Hematopoietic multipotent progenitor cell treated with erythropoietin and hydrocortisone succinate and interleukin-3 and kit ligand, for 8 days (in vitro differentiated cells): Measurements from ENCODE around the gene TNF.

Source experiments
- DNase-seq: peaks from one replicate; pipeline ENCODE4 v3.0.0-alpha.2; 2015

Gene TNF

DNA sequence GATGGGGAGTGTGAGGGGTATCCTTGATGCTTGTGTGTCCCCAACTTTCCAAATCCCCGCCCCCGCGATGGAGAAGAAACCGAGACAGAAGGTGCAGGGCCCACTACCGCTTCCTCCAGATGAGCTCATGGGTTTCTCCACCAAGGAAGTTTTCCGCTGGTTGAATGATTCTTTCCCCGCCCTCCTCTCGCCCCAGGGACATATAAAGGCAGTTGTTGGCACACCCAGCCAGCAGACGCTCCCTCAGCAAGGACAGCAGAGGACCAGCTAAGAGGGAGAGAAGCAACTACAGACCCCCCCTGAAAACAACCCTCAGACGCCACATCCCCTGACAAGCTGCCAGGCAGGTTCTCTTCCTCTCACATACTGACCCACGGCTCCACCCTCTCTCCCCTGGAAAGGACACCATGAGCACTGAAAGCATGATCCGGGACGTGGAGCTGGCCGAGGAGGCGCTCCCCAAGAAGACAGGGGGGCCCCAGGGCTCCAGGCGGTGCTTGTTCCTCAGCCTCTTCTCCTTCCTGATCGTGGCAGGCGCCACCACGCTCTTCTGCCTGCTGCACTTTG lies at the start of gene TNF:
TNF (plus strand) TSS at position 231 of the 567 bp plus-strand sequence; CDS start at position 408, 177 bp downstream.
- DNase-seq: no peak

DNA sequence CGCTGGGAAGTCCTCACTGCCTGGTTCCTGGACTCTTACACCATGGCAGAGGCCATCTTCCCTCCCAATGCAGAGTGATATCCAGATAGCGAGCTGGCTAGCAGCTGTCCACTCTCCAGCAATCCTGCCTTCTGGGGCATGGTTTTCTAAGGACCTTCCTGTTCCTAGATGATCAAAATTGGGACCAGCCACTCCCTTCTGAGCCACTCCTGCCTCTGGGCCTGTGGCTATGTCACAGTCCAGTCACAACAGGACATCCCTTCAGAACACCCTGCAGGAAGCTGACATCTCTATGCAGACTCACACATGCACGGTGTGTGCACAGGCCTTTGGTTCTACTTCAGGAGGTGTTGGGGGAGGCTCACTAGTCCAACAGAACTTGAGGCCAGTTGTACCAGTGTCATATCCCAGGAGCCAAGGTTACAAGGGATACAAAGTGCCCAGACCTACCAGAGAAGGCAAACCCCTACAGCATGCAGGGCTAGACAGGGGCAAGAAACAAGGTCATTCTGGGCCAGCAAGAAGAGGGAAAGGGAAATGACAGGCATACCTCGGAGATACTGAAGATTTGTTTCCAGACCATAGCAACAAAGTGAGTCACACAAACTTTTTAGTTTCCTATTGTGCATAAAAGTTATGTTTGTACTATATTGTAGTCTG lies 49.3 kb upstream of the TNF start:
- no peak for DNase-seq

DNA sequence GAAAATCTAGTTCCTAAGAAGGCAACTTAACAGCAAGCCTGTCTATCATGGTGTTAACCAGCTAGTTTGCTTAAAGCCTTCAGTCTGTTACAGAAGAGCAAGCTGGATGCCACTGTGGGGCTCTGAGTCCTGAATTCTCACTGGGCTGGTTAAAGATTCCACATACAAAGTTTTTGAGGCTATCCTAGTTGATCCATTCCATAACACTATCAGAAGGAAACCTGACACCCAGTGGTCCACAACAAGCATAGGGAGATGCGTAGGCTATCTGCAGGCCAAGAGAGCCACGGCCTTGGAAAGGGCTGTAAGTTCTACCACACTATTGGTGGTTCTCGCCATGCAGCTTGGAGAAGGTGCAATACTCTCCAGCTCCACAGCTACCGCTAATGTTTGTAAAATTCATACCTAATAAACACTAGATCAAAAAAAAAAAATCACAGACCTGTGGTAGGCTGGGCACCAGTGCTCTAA lies 47.0 kb upstream of the TNF start:
- no peak for DNase-seq

DNA sequence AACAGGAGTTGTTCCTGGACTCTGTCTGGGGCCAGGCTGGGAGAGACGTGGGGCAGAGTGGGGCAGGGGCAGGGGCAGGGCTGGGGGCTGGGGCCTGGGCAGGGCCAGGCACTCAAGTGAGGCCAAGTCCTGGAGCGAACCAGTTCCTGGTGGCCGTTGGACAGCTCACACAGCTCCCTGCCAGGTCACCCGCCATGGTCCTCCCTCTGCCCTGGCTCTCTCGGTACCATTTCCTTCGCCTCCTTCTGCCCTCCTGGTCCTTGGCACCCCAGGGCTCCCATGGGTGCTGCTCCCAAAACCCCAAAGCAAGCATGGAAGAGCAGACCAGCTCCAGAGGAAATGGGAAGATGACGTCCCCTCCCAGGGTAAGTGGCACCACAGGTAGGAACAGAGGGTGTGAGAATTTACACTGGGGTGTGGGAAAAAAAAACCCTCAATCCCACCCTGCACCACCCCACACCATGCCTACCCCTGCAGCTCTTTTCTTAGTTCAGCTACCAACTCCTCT lies 46.5 kb upstream of the TNF start, which contains the start of gene MCCD1:
MCCD1 (plus strand) TSS at position 142 of the 508 bp plus-strand sequence; CDS start at position 195, 53 bp downstream.
- no peak for DNase-seq

DNA sequence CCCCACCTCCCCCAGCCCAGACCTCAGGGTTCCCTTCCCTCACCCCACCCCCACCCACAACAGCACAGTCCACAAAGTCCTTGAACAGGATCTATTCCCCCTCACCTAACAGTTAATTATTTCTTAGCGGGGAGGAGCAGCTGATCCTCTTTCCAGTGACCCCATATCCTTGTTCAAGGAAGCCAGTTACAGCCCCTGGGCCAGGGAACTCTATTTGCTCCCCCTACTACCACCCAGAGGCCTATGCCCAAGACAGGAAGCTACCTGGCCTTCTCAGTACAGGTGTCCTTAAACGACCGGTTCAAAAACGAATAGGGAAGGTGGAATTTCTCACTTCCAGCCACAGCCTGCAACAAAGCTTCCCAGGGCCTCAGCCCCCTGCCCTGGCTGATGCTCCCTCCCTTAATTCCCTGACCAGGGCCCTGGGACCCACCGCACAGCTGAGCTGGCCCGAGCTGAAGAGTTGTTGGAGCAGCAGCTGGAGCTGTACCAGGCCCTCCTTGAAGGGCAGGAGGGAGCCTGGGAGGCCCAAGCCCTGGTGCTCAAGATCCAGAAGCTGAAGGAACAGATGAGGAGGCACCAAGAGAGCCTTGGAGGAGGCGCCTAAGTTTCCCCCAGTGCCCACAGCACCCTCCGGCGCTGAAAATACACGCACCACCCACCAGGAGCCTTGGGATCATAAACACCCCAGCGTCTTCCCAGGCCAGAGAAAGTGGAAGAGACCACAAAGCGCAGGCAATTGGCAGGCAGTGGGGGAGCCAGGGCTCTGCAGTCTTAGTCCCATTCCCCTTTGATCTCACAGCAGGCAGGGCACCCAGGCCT lies 45.8 kb upstream of the TNF start:
- DNase-seq: no peak

DNA sequence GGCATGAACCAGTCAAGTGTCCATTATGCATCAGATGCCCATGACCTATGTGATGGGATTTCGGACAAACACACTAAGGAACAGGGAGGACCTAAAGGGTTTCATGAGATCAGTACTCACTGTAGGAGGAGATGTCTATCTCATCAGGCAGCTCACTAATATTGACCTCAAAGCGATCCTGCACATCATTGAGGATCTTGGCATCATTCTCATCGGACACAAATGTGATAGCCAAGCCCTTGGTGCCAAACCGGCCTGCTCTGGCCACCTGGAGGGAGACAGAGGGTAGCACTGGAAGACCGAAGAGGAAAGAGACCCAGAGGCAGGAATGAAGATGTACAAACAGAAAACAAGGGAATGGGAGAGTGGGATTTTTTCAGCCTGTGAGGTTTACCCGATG lies 44.7 kb upstream of the TNF start:
- DNase-seq: no peak

DNA sequence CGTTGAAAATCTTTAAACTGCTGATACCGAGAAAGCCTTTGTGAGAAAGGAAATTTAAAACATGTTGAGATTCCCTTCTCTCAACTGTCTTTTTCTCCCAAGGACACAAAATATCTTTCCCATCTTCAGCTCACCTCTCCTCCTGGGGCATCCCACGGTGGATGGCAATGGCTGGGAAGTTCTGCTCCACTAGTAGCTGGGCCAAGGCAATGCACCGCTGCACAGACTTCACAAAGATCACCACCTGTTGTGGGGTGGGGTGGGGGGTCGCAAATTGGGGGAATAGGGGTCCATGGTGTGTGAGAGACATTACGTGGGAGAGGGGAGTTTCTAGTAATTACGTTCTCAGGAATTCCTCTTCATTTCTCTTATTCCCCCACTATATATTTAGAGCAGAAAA lies 44.2 kb upstream of the TNF start:
- DNase-seq: no peak

DNA sequence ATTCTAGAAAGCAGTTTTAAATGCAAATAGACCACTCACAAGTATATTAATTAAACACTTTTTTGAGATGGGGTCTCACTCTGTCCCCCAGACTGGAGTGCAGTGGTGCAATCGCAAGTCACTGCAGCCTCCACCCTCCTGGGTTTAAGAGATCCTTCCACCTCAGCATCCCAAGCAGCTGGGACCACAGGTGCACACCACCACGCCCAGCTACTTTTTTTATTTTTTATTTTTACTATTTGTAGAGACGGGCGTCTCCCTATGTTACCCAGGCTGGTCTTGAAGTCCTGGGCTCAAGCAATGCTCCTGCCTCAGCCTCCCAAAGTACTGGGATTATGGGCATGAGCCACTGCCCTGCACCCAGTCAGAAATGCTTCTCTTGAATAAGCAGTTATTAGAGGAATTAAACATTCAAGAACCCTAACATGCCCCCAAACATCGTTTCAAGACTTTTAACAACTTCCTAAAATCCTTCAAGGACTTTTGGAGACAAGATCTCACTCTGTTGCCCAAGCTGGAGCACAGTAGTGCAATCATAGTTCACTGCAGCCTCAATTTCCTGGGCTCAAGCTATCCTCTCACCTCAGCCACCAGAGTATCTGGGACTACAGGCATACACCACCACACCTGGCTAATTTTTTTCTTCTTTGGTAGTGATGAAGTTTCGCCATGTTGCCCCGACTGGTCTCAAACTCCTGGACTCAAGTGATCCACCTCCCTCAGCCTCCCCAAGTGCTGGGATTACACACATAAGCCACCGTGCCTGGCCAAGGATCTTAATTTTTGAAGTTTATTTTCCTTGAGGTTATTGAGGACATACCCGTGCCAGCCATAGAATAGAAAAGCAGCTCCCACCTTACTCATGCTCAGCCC lies 43.4 kb upstream of the TNF start:
- DNase-seq: no peak

DNA sequence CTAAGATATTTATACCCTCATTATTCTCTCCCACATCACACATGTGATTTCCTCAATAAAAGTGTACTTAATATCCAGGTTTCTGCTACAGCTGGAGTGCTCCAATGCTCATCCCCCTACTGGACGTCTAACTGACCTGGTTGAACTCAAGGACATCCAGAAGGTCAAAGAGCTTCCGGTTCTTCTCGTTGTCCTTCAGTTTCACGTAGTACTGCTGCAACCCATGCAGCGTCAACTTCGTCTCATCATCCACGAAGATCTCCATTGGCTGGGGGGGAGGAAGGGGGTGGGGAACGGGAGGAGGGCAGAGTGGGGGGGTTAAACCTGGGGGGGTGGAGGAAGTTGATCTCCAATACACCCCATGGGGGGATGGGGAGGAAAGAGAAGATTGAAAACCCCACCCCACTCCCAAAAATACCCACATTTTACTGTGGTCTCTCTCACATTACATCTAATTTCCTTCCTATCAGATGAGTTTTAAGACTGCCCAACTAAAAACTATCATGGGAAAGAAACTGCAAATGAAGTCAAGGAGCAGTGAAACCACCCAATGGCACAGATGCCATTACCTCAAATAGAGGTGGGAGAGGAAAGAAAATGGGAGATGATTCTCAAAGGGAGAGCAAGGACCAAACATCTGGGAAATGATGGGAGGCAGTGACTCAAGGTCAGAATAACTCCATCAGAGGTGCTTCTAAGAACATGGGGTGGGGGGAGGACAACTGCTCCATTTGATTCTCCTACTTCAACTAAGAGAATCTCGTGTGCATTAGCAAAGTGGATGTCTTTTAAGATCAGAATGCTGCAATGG lies 42.5 kb upstream of the TNF start:
- no peak for DNase-seq

DNA sequence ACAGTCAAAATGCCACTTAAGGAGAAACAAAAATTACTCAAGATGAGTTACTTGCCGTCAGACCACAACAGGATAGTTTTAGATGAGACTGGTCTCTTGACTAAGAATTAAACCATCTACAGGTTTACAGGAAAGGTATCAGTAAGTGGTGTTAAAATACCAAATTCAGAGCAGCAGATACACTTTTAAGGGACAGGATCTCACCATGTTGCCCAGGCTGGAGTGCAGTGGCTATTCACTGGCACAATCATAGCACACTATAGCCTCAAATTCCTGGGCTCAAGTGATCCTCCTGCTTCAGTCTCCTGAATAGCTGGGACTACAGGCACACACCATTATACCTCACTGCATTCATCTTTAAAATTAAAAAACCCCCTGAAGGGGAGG lies 41.9 kb upstream of the TNF start:
- no peak for DNase-seq

DNA sequence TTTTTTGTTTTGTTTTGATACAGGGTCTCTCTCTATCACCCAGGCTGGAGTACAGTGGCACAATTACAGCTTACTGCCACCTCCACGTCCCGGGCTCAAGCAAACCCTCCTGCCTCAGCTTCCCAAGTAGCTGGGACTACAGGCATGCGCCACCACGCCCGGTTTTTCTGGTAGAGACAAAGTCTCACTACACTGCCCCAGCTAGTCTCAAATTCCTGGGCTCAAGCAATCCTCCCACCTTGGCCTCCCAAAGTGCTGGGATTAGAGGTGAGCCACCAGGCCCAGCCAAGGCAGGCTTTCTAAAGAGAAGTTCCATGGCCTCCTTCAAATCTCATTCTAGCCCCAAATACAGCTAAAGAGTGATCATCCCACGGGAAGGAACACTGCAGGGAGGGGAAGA lies 41.4 kb upstream of the TNF start:
- DNase-seq: no peak

DNA sequence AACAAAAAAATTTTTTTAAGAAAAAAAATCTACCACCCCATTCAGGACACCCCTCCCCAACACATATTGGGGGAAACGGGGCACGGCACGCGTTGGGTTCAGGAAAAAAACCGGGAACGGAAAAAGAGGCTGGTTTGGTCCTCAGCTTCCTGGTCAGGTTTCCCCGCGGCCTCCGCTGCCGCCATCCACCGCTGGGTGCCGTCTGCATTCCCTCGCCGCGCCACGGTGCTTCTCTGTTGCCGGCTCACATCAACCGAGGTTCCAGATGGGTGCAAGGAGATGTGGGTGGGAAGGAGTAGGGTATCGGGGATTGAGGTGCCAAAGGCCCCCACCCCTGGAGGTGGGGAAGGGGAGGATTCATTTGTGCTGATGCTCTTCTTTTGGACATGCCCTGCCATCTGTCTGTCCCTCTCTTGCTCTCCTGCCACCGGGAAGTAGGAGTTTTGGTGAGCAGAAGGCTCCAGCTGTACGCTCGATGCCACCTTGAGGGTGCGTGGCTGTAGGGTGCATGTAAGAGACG lies 40.8 kb upstream of the TNF start:
- no peak for DNase-seq

DNA sequence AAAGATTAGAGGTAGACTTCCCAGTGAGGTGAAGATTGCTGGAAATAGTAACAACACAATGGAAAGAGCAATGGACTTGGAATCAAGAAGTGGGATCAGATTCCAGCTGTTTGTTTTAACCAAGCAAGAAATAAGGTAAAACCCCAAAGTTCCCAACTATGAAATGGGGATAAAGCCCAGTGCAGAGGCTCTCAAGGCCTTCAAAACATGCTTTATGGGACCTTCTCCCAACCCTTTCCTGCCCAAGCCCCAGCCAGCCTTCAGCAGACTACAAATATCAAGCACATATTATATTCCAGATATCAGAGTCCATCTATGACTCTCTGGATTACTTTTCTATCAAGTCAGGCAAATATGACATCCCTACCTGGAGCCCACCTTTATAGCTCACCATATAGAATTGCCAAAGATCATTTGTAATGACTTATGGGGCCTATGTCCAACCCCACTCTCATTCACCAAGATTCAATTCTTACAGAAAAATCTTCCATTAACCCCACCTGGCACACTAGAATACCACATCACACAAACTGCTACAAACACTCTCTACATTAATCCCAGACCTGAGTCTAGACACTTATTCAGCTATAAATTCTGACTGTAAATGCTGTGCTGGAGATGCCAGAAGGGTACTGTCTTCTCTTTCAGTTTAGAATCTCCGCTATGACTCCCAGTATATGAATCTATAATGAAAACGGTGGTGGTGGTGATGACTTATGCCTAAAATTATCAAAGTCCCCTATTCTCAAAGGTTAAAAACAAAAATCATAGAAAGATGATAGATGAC lies 39.6 kb upstream of the TNF start:
- DNase-seq: no peak

DNA sequence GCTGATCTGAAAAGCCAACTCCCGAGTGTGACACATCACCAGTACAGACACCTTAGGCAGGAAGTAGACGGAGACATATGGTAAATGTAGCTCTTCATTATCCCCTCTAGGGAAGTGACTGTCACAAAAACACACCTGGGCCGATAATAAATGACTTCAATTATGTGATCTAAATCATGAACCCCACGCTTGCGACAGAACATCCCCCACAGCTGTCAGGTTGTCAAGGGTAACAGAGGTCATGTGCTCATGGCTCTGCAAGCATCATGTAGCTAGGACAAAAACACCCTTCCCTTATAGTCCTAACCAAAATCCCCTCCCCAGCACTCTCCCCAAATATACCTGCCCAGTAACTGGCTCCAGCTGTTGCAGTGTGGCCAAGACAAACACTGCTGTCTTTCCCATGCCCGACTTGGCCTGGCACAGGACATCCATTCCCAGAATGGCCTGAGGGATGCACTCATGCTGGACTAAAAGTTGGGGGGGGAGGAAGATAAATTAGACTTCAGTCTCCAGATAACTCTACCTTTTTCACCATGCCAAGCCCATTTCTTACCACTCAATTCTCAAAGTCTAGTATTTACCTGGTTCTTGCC lies 36.5 kb upstream of the TNF start:
- DNase-seq: no peak

DNA sequence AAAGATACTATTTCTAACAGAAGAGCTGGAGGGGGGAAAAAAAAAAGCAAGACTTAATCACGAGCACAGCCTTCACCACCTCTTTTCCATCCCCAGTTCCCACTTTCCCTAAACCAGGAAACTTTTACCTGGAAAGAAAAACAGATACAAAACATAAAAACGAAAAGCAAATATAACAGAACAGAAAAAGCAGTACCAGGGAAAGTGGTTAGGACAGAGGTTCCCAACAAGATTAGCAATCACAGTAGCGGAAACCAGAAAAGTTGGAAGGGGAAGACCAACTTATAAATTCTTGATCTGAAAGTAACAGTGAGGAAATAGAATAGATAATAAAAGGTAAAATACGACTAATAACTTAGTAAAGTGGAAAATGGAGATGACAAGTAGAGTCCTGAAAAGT lies 34.7 kb upstream of the TNF start:
- DNase-seq: no peak

DNA sequence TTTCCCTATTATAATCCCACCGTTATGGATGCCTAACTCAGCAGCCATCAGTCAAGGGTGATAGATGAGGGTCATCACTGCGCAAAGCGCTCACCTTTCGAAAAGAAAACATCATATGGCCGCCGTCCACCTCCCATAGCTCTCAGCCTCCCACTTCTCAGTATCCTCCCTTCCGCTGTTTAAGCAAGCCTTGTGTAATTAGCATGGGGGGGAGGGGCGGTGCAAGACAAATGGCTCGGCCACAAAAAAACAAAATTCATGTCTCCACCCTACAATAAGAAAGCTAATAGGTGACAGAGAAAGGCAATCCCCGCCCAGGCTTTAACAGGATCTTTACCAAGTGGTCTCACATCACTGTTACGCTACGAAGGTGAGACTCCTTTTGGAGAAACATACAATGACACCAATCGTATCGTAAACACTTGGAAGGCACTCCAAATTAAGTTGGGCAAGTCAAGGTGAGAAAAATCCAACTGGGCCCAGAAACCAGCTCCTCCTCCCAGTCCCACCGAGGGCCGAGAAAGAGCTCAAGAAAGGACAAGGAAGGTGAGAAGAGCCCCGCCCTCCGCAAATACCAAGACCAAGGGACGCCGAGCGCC lies 34.2 kb upstream of the TNF start:
- peak; percentile 72 for DNase-seq

DNA sequence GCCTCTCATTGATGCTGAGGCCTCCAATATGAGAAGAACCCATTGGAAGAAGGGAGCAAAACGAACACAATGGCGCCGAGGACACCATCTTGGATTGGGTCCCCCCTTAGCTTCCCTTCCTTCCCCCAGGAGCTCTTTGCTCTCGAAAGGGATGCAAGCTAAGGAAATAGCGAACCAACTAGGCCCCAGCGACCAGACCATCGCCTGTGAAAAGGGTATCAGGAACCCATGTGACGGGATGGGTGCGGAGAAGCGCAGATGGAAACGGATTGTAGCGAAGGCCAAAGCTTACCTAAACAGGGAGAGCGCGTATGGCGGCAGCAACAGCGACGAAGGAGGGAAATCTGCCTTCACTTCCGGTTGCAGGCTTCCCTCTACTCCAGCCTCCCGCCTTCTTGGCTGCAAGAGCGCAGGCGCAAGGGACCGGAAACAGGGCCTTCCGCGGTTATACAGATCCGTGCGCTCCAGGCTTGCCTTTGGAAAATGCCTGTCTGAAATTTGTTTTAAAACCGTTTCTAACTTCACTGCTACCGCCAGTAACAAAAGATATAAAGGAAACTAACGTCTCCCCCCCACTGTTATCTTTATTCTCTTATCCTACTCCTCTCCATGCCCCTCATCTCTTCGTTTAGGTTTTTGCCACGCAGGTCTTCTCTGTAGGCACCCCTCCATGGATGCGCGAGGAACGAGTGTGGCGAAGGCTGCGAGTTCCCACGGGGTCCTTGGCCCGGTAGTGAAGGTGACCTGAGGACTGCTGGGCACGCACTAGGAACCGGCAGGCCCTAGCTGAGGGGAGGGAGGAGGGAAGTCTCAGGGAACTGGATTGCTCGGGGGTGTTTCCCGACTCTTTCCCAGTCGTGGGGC lies 33.5 kb upstream of the TNF start, which contains the start of gene DDX39B:
DDX39B (minus strand) TSS at position 346 of the 864 bp plus-strand sequence. CDS start 1,471 bp downstream, outside the sequence.
- DNase-seq: peak; percentile 99

DNA sequence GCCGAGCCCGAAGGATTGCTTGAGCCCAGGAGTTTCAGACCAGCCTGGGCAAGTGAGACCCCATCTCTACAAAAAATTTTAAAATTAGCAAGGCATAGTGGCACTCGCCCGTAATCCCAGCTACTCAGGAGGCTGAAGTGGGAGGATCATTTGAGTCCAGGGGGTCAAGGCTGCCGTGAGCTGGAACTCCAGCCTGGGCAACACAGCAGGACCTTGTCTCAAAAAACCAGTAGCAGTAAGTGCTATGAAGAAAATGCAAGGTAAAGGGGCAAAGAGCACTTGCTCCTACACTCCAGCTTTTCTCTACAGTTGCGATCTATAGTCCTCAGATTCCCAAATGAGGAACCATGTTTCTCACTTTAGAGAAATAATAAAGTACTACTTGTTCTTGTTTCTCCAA lies 31.7 kb upstream of the TNF start:
- DNase-seq: no peak

DNA sequence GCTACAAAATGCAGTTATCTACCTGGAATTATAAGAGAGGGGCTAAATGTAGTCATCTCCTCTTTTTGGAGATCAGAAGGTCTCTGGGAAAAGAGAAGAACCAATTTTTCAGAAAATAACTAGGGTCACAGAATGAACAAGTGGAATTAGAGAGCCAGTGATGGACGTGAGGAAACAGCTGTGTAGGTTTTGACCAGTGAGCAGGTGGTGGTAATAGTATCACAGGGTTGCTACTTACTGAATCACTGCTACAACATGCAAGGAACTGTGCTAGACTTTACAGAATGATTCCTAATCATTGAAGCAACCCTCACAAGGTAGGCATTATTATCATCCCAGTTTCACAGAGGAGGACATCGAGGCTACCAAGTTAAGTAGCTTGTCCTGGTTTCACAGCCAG lies 30.7 kb upstream of the TNF start:
- DNase-seq: no peak
